ENCODE data around the gene PRADC1.
A peak's percentile ranks its signal among the peaks of the same experiment; 100 is the strongest.

Gene PRADC1

GRCh38 chr2:73238149-73238548, 5.1 kb upstream of the PRADC1 start:
- no peak for DNase-seq (ENCODE audit: extremely low read depth in 1 of 2, low read depth in 1 of 2)

- DNase-seq (ENCODE audit: extremely low read depth in 1 of 2, low read depth in 1 of 2) = no peak
Observed at GRCh38 chr2:73237168-73237567, 4.1 kb upstream of the PRADC1 start.

GRCh38 chr2:73235315-73236028, 2.4 kb upstream of the PRADC1 start:
- DNase-seq (ENCODE audit: extremely low read depth in 1 of 2, low read depth in 1 of 2) = no peak

- peak; percentile 73 to 78 for DNase-seq (ENCODE audit: extremely low read depth in 1 of 2, low read depth in 1 of 2)
Observed at GRCh38 chr2:73233932-73234832, 1.1 kb upstream of the PRADC1 start, which contains the start of gene CCT7. Gene CCT7, plus strand, starts transcription at chr2:73234308. Its CDS starts 71 bp downstream, at chr2:73234379.

GRCh38 chr2:73232403-73233153, 461 bp downstream of the PRADC1 start:
- no peak for DNase-seq (ENCODE audit: extremely low read depth in 1 of 2, low read depth in 1 of 2)

- DNase-seq (ENCODE audit: extremely low read depth in 1 of 2, low read depth in 1 of 2) = no peak
Observed at GRCh38 chr2:73228631-73229030, 4.4 kb downstream of the PRADC1 start.

- no peak for DNase-seq (ENCODE audit: extremely low read depth in 1 of 2, low read depth in 1 of 2)
Observed at GRCh38 chr2:73227086-73227485, 6.0 kb downstream of the PRADC1 start.

- no peak for DNase-seq (ENCODE audit: extremely low read depth in 1 of 2, low read depth in 1 of 2)
Observed at GRCh38 chr2:73225513-73226360, 7.3 kb downstream of the PRADC1 start.

- no peak for DNase-seq (ENCODE audit: extremely low read depth in 1 of 2, low read depth in 1 of 2)
Observed at GRCh38 chr2:73223821-73224220, 9.2 kb downstream of the PRADC1 start.

GRCh38 chr2:73218298-73218697, 14.7 kb downstream of the PRADC1 start:
- DNase-seq (ENCODE audit: extremely low read depth in 1 of 2, low read depth in 1 of 2) = no peak

GRCh38 chr2:73217826-73218225, 15.2 kb downstream of the PRADC1 start:
- DNase-seq (ENCODE audit: extremely low read depth in 1 of 2, low read depth in 1 of 2) = no peak

- DNase-seq (ENCODE audit: extremely low read depth in 1 of 2, low read depth in 1 of 2) = no peak
Observed at GRCh38 chr2:73217160-73217559, 15.9 kb downstream of the PRADC1 start.

- DNase-seq (ENCODE audit: extremely low read depth in 1 of 2, low read depth in 1 of 2) = no peak
Observed at GRCh38 chr2:73215254-73215653, 17.8 kb downstream of the PRADC1 start.

- peak; percentile 81 to 83 for DNase-seq (ENCODE audit: extremely low read depth in 1 of 2, low read depth in 1 of 2)
Observed at GRCh38 chr2:73214120-73215035, 18.7 kb downstream of the PRADC1 start, which contains the start of gene SMYD5. Gene SMYD5, plus strand, starts transcription at chr2:73214245. Its CDS starts 22 bp downstream, at chr2:73214267.

- DNase-seq (ENCODE audit: extremely low read depth in 1 of 2, low read depth in 1 of 2) = peak in 1 of 2 donors; percentile 65
Observed at GRCh38 chr2:73212448-73213176, 20.4 kb downstream of the PRADC1 start.

GRCh38 chr2:73212098-73212447, 21.0 kb downstream of the PRADC1 start:
- no peak for DNase-seq (ENCODE audit: extremely low read depth in 1 of 2, low read depth in 1 of 2)

GRCh38 chr2:73210696-73211095, 22.3 kb downstream of the PRADC1 start:
- DNase-seq (ENCODE audit: extremely low read depth in 1 of 2, low read depth in 1 of 2) = no peak

- no peak for DNase-seq (ENCODE audit: extremely low read depth in 1 of 2, low read depth in 1 of 2)
Observed at GRCh38 chr2:73210019-73210418, 23.0 kb downstream of the PRADC1 start.

- DNase-seq (ENCODE audit: extremely low read depth in 1 of 2, low read depth in 1 of 2) = no peak
Observed at GRCh38 chr2:73208258-73208657, 24.8 kb downstream of the PRADC1 start.
